Mesothelial cell of epicardium (in vitro differentiated cells): ENCODE measurements around the gene SNX9. TPM values are rescaled to one million over a fixed set of nuclear protein-coding genes. Genes with fewer than 3 reads are reported as not detected.

Source experiments
- DNase-seq, 2 experiments: peaks; one replicate each; pipeline ENCODE4 v3.0.0; 2021; ENCODE audit warnings: low spot score in 2 of 2; ENCODE audit not compliant: unreplicated experiment in 2 of 2
- H3K27ac Mint-ChIP-seq: 2 replicates; pipeline ENCODE4 v1.8.0; 2021; ENCODE audit warnings: mixed read lengths
- H3K27me3 Mint-ChIP-seq: 2 replicates; pipeline ENCODE4 v1.8.0; 2021; ENCODE audit warnings: low read depth, mixed read lengths
- H3K36me3 Mint-ChIP-seq: 2 replicates; pipeline ENCODE4 v1.8.0; 2021; ENCODE audit warnings: mixed read lengths
- H3K4me1 Mint-ChIP-seq: 2 replicates; pipeline ENCODE4 v1.8.0; 2021; ENCODE audit warnings: mixed read lengths
- H3K4me3 Mint-ChIP-seq: 2 replicates; pipeline ENCODE4 v1.8.0; 2021; ENCODE audit warnings: mild to moderate bottlenecking, moderate library complexity, mixed read lengths
- H3K9me3 Mint-ChIP-seq: 2 replicates; pipeline ENCODE4 v1.8.0; 2021; ENCODE audit warnings: mixed read lengths
- CTCF ChIP-seq: fragments of 200-600 bp; sonication (generic); IDR thresholded peaks from one replicate; pipeline ENCODE4 v1.5.0; 2021; ENCODE audit warnings: antibody characterized with exemption; ENCODE audit not compliant: unreplicated experiment
- total RNA-seq: library from RNA; stranded (reverse); gene quantifications from 3 replicates; pipeline ENCODE4 v1.2.1, GENCODE V29; 2021

SNX9 gene
- total RNA-seq, 1 donor from 2014 or later = 23.1 TPM

- DNase-seq = no peak
- Mint-ChIP-seq H3K4me3 (no peak overlapping the region), H3K9me3 (peaks cover 18% of the 10 kb centered on the region), H3K27ac (no peak overlapping the region), H3K4me1 (no peaks in the 10 kb centered on the region), H3K36me3 (no peaks in the 10 kb centered on the region), H3K27me3 (no peaks in the 10 kb centered on the region)
- TF ChIP-seq CTCF = no peak
Measured at GRCh38 chr6:157806131-157806855, 16.8 kb upstream of the SNX9 start.

GRCh38 chr6:157806856-157807215, 16.2 kb upstream of the SNX9 start:
- no peaks in the 10 kb centered on the region for H3K4me1 Mint-ChIP-seq
- no peak for TF ChIP-seq CTCF
- DNase-seq = no peak
- no peak overlapping the region for H3K4me3 Mint-ChIP-seq
- H3K27ac Mint-ChIP-seq = no peak overlapping the region
- H3K36me3 Mint-ChIP-seq = no peaks in the 10 kb centered on the region
- no peaks in the 10 kb centered on the region for H3K27me3 Mint-ChIP-seq
- H3K9me3 Mint-ChIP-seq = peaks cover 19% of the 10 kb centered on the region

GRCh38 chr6:157808405-157808950, 14.6 kb upstream of the SNX9 start:
- no peak for DNase-seq
- no peak for TF ChIP-seq CTCF
- H3K27me3 Mint-ChIP-seq = no peaks in the 10 kb centered on the region
- no peaks in the 10 kb centered on the region for H3K4me1 Mint-ChIP-seq
- H3K9me3 Mint-ChIP-seq = peaks cover 24% of the 10 kb centered on the region
- no peak overlapping the region for H3K4me3 Mint-ChIP-seq
- H3K36me3 Mint-ChIP-seq = no peaks in the 10 kb centered on the region
- H3K27ac Mint-ChIP-seq = no peak overlapping the region

- H3K4me1 Mint-ChIP-seq = no peaks in the 10 kb centered on the region
- no peaks in the 10 kb centered on the region for H3K36me3 Mint-ChIP-seq
- no peak for TF ChIP-seq CTCF
- no peak for DNase-seq
- no peak overlapping the region for H3K27ac Mint-ChIP-seq
- H3K4me3 Mint-ChIP-seq = no peak overlapping the region
- H3K27me3 Mint-ChIP-seq = no peaks in the 10 kb centered on the region
- H3K9me3 Mint-ChIP-seq = peaks cover 24% of the 10 kb centered on the region
Measured at GRCh38 chr6:157809613-157810012, 13.4 kb upstream of the SNX9 start.

GRCh38 chr6:157811137-157811475, 11.9 kb upstream of the SNX9 start:
- TF ChIP-seq CTCF = no peak
- Mint-ChIP-seq H3K27me3 (no peaks in the 10 kb centered on the region), H3K36me3 (no peaks in the 10 kb centered on the region), H3K27ac (no peak overlapping the region), H3K4me3 (no peak overlapping the region), H3K9me3 (peaks cover 24% of the 10 kb centered on the region), H3K4me1 (no peaks in the 10 kb centered on the region)
- no peak for DNase-seq
